Uterus (tissue), 4 donors: ENCODE results near the gene CCDC40. TPM values are rescaled to one million over a fixed set of nuclear protein-coding genes. Genes with fewer than 3 reads are reported as not detected.
"Not testable (repeated sequence)": the region's sequence is repeated elsewhere in the genome, so short reads cannot be mapped to it uniquely, and the experiment has no call there.

Source experiments
- DNase-seq, 2 donors: peaks; one replicate each; pipeline ENCODE4 v3.0.0-alpha.2; 2019 to 2020
- H3K27ac ChIP-seq, 2 donors: fragments of 200-600 bp; sonication (generic); 1 replicate in 1 of 2; 2 replicates in 1 of 2; pipeline ENCODE4 v1.5.1; 2016 to 2018
- H3K27me3 ChIP-seq, 2 donors: fragments of 200-600 bp; sonication (generic); one replicate each; pipeline ENCODE4 v1.5.1; 2018 to 2019; ENCODE audit warnings: control low read depth in 1 of 2
- H3K36me3 ChIP-seq, 2 donors: fragments of 200-600 bp; sonication (generic); one replicate each; pipeline ENCODE4 v1.5.1; 2019; ENCODE audit warnings: control low read depth in 1 of 2
- H3K4me1 ChIP-seq, 2 donors: fragments of 200-600 bp; sonication (generic); one replicate each; pipeline ENCODE4 v1.5.1; 2018 to 2019; ENCODE audit warnings: control low read depth in 1 of 2
- H3K4me3 ChIP-seq, 2 donors: fragments of 200-600 bp; sonication (generic); 1 replicate in 1 of 2; 2 replicates in 1 of 2; pipeline ENCODE4 v1.5.1; 2018 to 2019; ENCODE audit warnings: mild to moderate bottlenecking in 1 of 2
- H3K9me3 ChIP-seq, 2 donors: fragments of 200-600 bp; sonication (generic); one replicate each; pipeline ENCODE4 v1.5.1; 2019; ENCODE audit warnings: control low read depth in 1 of 2
- POLR2A ChIP-seq, 2 donors: fragments of 450-650 bp; IDR thresholded peaks; one replicate each; pipeline ENCODE4 v1.6.1; 2016; ENCODE audit warnings: antibody characterized with exemption in 2 of 2, mild to moderate bottlenecking in 1 of 2, moderate library complexity in 1 of 2
- intact Hi-C: fragments of 100-400 bp; cut with DNase I; formaldehyde crosslinking; loops from one replicate; pipeline ENCODE4 v1.15.1; 2023; ENCODE audit warnings: low total_unique reads
- total RNA-seq, 4 donors: library from RNA; depleted of rRNA in 3 of 4; stranded (reverse); fragments of >200 nt in 3 of 4; gene quantifications; one replicate each; pipeline versions ENCODE4 v1.1.0 to v1.2.4, GENCODE V29; 2014 to 2023
- TF ChIP-seq, protein P1 (sequence below), 4 experiments: fragments of 200-600 bp in 2 of 4; fragments of 450-650 bp in 2 of 4; sonication (generic) in 2 of 4; IDR thresholded peaks; one replicate each; pipeline ENCODE4 v1.5.1; 2016 to 2019; ENCODE audit warnings: antibody characterized with exemption in 4 of 4, mild to moderate bottlenecking in 2 of 4, moderate library complexity in 1 of 4
- donor health status: DM: yes; HTN: yes; CAD: no.

The CCDC40 gene
- total RNA-seq, 4 donors from 2014 or later, result 0.88 to 16.6 (median 4.8) TPM

DNA sequence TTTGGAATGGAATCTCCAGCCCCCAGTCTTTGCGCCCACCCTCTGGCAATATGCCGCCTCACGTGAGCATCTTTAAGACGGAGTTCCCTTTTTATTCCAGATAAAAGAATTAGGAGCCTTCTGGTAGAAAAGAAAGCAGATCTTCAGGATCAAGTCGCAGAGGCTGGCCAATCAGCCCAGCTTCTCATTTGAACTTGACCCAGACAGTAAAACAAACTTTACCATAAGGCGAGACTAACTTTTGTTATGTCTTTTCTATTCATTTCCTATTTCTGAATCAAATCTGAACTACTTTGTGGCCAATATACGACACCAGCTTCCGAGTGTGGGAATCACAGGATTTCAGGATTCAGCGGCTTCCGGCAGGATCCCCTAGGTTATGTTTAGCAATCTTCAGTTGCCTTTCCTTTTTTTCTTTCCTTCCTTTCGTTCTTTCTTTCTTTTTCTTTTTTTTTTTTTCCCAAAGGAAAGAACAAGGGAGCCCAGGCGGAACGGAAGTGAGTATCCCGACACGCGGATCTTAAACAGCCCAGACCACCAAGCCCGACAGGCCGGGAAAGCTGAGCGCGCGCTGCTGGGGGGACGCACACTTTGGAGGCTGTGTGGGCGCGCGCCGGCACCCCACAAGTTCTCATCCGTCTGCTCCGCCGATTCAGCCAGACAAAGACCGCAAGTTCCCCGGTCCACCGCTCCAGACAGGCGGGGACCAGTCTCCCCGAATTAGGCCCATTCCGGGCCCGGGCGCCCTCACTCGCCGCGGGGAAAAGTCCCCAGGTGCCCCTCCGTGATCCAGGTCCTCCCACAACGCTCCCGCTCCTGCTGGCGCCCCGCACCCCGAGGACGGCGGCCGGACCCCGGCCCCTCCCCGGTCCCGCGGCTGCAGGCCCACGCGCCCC, 1.4 kb upstream of the CCDC40 start:
- Histone ChIP-seq H3K9me3 (no peaks in the 10 kb centered on the region), H3K4me3 (peak overlapping the region; percentile 71 to 90), H3K4me1 (peaks cover 0 to 3% of the 10 kb centered on the region in 2 donors), H3K27ac (peak overlapping the region; percentile 89 to 90), H3K36me3 (no peaks in the 10 kb centered on the region), H3K27me3 (no peaks in the 10 kb centered on the region)
- TF ChIP-seq, protein P1, sequence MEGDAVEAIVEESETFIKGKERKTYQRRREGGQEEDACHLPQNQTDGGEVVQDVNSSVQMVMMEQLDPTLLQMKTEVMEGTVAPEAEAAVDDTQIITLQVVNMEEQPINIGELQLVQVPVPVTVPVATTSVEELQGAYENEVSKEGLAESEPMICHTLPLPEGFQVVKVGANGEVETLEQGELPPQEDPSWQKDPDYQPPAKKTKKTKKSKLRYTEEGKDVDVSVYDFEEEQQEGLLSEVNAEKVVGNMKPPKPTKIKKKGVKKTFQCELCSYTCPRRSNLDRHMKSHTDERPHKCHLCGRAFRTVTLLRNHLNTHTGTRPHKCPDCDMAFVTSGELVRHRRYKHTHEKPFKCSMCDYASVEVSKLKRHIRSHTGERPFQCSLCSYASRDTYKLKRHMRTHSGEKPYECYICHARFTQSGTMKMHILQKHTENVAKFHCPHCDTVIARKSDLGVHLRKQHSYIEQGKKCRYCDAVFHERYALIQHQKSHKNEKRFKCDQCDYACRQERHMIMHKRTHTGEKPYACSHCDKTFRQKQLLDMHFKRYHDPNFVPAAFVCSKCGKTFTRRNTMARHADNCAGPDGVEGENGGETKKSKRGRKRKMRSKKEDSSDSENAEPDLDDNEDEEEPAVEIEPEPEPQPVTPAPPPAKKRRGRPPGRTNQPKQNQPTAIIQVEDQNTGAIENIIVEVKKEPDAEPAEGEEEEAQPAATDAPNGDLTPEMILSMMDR (IDR thresholded peaks at IDR 0.05), result no peak
- TF ChIP-seq POLR2A (IDR thresholded peaks at IDR 0.05), result no peak
- DNase-seq, result no peak
- intact Hi-C loops, result no loop called here

DNA sequence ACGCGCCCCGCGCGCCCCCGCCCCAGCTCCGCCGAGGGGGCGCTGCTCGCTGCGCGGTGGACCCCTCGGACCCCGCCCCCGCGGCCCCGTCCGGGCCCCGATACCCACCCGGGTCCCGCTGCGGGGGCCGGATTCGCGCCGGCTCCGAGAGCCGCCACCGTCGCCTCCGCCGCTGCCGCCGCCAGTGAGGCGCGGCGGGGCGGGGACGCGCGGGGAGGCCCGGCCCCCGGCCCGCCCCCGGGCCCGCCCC, 830 bp upstream of the CCDC40 start, which contains the start of gene TBC1D16:
Gene TBC1D16 (minus strand): TSS at position 186 of the 250 bp plus-strand sequence. CDS start 22,325 bp downstream, outside the sequence.
- H3K9me3 ChIP-seq, result no peaks in the 10 kb centered on the region
- TF ChIP-seq POLR2A (IDR thresholded peaks at IDR 0.05), result no peak
- intact Hi-C loops, result no loop called here
- peak within 1 kb of the TSS; percentile 89 to 90 for H3K27ac ChIP-seq
- peaks cover 0 to 3% of the 10 kb centered on the region in 2 donors for H3K4me1 ChIP-seq
- no peaks in the 10 kb centered on the region for H3K36me3 ChIP-seq
- no peaks in the 10 kb centered on the region for H3K27me3 ChIP-seq
- DNase-seq, result no peak
- H3K4me3 ChIP-seq, result peak within 1 kb of the TSS; percentile 71 to 90

DNA sequence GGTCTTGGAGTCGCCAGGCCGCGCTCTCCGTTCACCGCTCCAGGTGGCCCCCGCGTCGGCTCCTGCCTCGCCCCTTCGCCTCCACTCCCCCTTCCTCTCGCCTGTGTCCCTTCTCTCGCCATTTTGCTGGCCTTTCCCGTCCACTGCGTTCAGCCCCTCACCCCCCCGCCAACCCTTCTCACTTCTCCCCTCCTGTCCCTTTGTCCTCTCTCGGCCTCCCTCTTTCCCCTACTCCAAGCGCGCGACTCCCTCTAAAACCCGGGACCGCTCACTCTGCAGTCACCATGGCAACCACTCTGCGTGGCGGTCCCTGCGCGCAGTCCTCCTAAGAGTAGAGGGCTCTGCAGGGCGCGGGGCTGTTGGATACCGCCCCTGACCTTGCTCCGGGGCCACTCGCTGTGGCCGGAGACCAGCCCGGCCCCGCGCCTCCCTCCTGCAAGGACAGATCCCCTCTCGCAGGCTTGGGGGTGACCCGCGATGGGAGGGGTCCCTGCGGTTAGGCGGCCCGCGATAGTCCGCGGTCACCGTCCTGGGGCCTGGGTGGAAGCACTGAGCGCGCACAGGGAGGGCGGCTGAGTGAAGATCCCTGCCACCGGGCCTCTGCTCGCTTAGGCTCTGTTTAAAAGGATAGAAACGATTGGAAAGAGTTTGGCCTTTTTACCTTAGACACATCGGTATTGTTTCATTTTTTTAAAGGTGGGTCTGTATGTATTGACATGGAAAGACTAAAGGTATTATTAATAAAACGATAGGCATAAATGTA, 454 bp downstream of the CCDC40 start:
- Histone ChIP-seq H3K27ac (peak overlapping the region; percentile 89 to 90), H3K36me3 (no peaks in the 10 kb centered on the region), H3K27me3 (no peaks in the 10 kb centered on the region), H3K4me1 (peaks cover 0 to 3% of the 10 kb centered on the region in 2 donors), H3K4me3 (peak overlapping the region; percentile 71 to 90), H3K9me3 (no peaks in the 10 kb centered on the region)
- intact Hi-C loops, result no loop called here
- TF ChIP-seq POLR2A (IDR thresholded peaks at IDR 0.05), result no peak
- TF ChIP-seq, protein P1 (IDR thresholded peaks at IDR 0.05), result no peak
- no peak for DNase-seq

DNA sequence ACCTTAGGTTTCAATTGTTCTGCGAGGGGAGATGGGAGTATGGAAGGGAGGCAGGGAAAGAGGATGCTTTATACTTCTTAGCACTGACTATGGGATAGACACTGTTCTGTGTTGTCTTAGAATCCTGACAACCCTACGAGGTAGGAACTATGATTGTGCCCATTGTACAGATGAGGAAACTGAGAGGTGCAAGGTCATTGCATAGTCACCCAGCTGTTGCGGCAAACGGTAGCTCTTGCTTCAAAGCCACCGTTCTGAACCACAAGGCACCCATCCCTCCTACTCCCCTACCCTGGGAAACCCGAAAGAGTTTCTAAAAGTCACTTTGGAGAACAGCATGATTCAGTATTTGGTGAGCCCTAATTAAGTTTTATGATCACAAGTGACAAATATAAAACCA, 7.5 kb downstream of the CCDC40 start:
- no peak overlapping the region for H3K27ac ChIP-seq
- H3K27me3 ChIP-seq, result no peaks in the 10 kb centered on the region
- no peaks in the 10 kb centered on the region for H3K4me1 ChIP-seq
- intact Hi-C loops, result no loop called here
- H3K9me3 ChIP-seq, result no peaks in the 10 kb centered on the region
- DNase-seq, result no peak
- TF ChIP-seq POLR2A (IDR thresholded peaks at IDR 0.05), result no peak
- TF ChIP-seq, protein P1 (IDR thresholded peaks at IDR 0.05), result no peak
- H3K4me3 ChIP-seq, result no peak overlapping the region
- no peaks in the 10 kb centered on the region for H3K36me3 ChIP-seq

DNA sequence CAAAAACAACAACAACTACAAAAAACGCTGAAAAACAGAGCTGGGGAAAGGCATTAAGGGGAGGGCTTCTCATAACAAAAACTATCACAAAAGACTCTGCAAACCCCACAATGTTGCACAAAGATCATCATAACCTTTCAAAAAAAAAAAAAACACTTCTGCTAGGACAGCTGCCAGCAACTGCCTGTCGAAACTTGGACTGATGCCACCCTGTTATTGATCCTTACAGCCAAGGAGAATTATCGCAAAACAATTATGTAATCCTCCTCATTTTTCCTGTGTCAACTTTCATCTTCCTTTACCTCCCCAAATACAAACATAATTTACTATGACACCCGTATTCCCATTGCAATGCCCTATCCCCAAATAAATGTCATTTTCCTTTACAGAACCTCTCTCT, 9.3 kb downstream of the CCDC40 start:
- no peak overlapping the region for H3K27ac ChIP-seq
- H3K36me3 ChIP-seq, result no peaks in the 10 kb centered on the region
- no peaks in the 10 kb centered on the region for H3K9me3 ChIP-seq
- H3K4me3 ChIP-seq, result no peak overlapping the region
- no peak for DNase-seq
- H3K27me3 ChIP-seq, result no peaks in the 10 kb centered on the region
- H3K4me1 ChIP-seq, result no peaks in the 10 kb centered on the region
- TF ChIP-seq, protein P1 (IDR thresholded peaks at IDR 0.05), result no peak
- no peak for TF ChIP-seq POLR2A (IDR thresholded peaks at IDR 0.05)
- intact Hi-C loops, result no loop called here

DNA sequence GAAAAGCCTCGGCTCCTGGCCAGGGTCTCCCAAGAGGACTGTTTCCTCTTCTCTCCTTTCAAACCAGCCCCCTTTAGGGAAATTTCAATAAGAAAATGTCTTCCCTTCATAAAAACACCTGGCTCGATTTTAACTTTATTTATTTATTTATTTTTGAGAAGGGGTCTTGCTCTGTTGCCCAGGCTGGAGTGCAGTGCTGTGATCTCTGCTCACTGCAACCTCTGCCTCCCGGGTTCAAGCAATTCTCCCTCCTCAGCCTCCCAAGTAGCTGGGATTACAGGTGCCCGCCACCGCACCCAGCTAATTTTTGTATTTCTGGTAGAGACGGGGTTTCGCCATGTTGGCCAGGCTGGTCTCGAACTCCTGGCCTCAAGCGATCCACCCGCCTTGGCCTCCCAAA, 10.3 kb downstream of the CCDC40 start:
- H3K9me3 ChIP-seq, H3K27ac ChIP-seq, H3K36me3 ChIP-seq, H3K4me3 ChIP-seq, DNase-seq, intact Hi-C loops, H3K4me1 ChIP-seq, H3K27me3 ChIP-seq: not testable (repeated sequence)
